RCC 7860 (cell line): ENCODE results near the gene SNX24.
"Not testable (repeated sequence)": the region's sequence is repeated elsewhere in the genome, so short reads cannot be mapped to it uniquely, and the experiment has no call there.

ENCODE experiments used
- DNase-seq: peaks from one replicate; pipeline ENCODE4 v3.0.0-alpha.2; 2015; ENCODE audit warnings: low spot score
- FAIRE-seq: peaks from 2 replicates; lab custom pipeline; 2012; peaks lifted over from hg19 to GRCh38; lab: Jason Lieb, UNC

SNX24 gene, protein sequence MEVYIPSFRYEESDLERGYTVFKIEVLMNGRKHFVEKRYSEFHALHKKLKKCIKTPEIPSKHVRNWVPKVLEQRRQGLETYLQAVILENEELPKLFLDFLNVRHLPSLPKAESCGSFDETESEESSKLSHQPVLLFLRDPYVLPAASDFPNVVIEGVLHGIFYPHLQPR

DNA sequence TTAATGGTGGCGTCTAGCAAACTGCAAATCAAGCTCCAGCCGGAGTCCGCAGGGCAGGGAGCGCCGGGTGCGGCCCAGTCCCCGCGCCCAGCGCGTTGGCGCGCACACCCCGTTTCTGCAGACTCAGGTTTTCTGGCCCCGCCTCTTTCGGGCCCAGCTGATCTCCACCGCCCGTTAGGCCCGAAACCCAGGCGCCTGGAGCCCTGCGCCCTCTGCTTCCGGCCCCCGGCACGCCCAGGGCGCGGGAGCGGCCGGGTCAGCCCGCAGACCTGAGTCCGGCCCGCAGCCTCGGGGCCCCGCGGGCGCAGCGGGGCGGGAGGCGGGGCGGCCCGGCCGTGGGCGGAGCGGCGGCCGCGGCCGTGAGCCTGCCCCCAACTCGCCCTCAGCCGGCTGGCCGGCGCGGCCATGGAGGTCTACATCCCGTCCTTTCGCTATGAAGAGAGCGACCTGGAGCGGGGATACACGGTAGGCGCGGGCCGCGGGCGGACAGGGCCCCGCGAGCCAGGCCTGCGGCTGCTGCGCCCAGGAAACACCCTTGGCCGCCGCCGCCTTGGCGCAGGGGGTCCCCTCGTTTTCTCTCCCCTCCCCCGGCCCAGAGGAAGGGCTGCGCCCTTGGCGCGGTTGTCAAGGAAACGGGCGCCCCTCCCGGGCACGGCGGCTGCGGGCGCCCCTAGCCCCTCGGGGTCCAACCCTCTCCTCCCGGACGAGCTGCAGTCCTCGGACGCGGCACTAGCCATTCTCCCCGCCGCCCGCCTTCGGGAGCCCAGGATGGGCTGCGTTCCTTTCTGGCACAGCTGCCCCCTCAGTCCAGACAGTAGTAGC, at the start of gene SNX24:
SNX24 (plus strand) TSS at position 385 of the 822 bp plus-strand sequence; CDS start at position 406, 21 bp downstream.
- DNase-seq = peak; percentile 65
- FAIRE-seq = no peak

DNA sequence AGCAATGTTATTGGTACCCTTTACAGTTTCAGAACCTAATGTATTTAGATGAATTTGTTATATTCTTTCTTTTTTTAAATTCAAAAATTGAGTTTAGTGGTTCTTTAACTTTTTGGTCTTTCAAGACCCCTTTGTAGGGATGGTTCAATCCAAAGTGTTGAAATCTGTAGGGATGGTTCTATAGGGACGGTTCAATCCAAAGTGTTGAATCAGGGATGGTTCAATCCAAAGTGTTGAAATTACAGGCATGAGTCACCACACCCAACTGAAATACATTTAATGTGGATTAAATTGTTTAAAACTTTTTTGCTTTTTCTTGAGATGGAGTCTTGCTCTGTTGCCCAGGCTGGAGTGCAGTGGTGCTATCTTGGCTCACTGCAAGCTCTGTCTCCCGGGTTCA, 39.9 kb upstream of the SNX24 start:
- FAIRE-seq (no peak), DNase-seq (no peak)

DNA sequence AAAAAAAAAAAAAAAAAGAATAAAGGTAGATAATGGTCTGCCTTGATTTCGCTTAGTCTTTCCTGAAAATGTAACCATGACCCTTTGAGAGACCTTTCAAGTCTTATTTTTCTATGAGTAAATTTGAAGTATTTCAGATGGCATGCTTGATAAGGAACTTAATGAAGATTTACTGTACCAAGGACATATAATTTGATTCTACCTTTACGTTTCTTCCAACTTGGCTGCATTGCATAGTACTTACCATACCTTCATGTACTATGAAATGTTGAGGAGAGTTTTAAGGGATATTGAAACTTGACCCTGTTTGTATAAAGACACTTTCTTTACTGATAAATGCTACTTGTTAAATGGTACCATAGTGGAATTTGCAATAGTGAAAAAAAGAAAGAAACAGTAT, 35.0 kb upstream of the SNX24 start:
- DNase-seq (no peak), FAIRE-seq (no peak)

DNA sequence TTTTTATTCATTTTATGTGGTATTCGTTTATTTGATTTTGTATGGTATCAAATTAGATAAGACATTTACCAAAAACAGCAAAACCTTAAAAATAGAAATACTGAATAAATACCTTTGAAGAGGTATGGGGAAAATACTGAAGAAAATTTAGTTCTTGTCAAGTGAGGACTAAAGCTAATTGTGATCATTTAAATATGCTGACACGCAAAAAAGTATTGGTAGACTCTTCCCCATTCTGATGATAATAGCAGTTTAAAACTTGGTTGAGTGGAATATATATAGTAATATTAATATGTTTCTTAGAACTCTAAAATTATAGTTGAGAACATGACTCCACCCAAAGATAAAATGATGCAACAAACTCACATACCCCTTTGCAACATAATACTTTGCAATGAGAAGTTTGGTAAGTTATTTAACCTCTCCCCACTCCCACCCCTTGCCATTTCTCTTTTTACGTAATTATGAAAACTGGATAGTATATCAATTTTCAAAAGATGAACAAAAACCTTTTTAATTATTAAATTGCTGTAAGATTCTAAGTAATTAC, 30.1 kb upstream of the SNX24 start:
- DNase-seq = no peak
- no peak for FAIRE-seq

DNA sequence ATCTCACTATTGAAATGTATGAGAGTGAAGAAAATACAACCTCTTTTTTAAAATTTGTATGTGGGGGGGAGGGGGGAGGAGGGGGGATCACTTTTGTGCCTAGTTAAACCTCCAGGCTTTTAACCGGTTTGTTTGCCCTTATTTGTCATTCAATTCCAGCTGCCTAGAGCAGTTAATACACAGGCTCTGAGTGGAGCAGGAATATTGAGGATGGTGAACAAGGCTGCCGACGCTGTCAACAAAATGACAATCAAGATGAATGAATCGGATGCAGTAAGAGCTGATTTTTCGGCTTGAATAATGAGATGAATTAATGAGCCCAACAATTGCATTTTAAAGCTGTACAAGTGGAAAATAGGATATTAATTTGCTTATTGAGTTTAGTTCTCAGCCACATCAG, 28.7 kb upstream of the SNX24 start:
- FAIRE-seq = no peak

DNA sequence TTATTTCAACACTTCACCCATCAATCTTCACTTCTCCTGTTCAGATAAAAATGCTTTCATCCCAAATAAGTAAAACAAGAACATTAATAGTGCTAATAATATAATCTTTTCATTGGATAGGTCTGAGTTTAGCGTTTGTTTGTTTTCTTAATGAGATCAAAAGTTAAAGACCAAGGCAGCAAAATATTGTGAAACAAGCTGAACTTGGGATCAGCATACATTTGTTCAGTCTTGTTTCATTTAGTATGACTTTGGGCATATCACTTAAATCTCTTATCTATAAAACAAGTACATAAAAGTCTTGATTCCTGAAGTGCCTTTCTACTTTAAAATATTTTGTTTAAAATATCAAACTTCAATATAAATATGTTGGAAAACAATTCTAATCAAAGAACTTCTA, 13.4 kb upstream of the SNX24 start:
- DNase-seq (no peak), FAIRE-seq (peak; percentile 14)

More for the DNA sequence above, 28.7 kb upstream of the SNX24 start:
- no peak for DNase-seq

DNA sequence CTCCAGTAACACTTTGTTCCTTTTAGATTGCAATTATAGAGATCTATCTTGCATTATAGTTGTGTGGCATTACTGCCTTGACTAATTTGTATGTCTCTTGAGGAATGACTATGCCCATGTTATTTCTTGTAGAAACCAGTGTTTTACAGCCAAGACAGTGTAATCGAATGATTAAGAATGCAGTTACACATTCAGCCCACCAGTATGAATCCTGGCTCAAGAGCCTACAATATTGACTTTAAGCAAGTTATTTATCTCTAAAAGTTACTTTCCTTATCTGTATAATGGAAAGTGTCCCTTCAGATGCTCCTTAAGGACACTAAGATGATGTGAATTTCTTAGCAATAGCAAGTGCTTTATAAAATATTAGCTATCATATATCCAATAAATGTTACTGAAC, 9.7 kb upstream of the SNX24 start:
- DNase-seq = no peak
- no peak for FAIRE-seq

DNA sequence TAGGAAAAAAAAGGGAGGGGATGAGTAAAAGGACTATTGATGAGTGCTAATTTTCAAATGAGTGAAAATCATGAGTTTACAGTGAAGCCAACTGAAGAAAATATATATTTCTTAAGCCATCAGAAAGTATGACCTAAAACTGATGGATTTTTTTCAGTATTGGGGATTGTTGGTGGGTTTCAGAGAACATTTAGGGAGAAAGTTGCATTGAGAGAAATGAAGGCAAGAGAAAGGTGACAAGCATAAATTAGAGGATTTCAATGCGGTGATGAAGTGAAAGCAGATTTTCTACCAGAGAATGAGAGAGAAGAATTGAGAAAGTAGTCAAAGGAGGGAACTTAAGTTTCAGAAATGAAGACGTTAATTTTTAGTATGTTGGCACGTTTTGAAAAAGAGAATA, 8.5 kb upstream of the SNX24 start:
- no peak for DNase-seq
- no peak for FAIRE-seq

DNA sequence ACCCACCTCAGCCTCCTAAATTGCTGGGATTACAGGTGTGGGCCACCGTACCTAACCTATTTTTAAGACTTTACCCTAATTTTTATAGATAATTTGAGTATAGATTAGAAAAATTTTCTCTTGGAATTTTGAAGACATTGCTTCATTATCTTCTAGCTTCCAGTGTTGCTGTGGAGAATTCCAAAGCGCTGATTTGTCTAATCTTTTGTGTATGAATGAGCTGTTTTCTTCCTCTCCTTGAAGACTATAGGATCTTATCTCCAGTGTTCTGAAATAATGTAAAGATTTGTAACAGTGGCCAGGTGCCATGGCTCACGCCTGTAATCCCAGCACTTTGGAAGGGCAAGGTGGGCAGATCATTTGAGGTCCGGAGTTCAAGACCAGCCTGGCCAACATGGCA, 5.7 kb upstream of the SNX24 start:
- no peak for FAIRE-seq

DNA sequence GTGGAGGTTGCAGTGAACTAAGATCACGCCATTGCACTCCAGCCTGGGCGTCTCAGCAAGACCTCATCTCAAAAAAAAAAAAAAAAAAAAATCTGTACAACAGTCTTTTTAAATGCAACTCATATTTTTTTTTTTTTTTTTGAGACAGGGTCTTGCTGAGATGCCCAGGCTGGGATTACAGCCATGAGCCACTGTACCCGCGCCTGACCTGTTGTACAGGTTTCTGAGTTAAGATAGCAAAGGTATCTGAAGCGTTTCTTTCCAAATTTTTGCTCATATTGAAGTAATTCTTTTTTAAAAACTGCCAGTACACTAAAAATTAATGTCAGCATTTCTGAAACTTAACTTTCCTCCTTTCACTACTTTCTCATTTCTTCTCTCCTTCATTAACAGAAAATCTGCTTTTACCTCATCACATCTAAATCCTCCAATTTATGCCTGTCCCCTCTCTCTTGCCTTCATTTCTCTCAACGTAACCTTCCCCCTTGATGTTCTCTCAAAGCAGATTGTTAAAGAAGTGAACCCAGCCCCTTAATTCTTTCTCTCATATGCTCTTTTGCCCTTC, 3.3 kb upstream of the SNX24 start:
- FAIRE-seq = no peak
- DNase-seq = no peak

More for the DNA sequence above, 5.7 kb upstream of the SNX24 start:
- no peak for DNase-seq

DNA sequence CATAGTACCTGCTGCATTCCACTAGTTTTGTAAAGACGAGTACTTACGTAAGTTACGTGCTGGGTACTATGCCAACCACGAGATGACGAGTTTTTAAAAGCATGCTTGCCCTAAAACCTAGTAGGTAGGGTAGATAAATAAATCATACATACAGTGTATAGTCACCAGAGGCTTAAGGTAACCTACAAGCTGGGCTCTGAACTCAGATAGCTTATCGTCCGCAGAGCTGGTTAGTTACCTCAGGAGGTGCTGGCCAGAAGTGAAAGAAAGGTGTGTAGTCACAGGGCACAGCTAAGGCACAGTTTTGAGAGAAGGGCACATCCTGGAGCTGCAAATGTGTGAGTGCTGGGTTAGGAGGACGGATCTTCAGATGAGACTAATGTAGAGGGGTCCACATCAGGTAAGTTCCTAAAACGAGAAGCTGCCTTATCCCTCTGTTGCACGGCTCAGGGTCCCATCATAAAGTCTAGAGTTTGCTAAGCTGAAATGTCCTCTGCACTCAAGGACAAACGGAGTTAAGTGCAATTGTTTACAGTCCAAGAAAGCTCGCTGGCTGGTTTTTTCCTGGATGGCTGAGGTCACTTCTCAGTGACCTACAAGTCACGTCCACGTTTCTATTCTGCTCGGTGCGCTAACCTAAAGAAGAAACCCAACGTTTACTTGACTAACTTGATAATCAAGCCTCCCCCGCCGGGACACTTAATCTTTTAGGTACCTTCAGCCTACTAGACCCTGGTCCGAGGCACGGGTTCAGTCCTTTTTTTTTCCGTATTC, 1.1 kb upstream of the SNX24 start:
- DNase-seq = no peak

DNA sequence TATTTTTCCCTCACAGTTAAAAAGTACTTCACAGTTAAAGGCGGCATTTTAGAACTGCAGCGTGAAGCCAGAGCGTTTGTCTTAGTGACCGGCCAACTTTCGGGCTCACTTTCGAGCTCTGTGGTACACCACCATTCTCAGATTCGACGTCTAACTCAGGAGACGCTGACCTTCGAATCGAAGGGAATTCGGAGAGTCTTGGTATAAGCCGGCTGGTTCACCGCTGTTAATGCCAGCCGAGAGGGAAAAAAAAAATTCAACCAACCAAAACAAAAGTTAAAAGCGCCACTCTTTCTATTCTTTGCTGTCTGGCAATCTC, 544 bp upstream of the SNX24 start:
- DNase-seq (no peak), FAIRE-seq (no peak)

More for the DNA sequence above, 1.1 kb upstream of the SNX24 start:
- FAIRE-seq = no peak

DNA sequence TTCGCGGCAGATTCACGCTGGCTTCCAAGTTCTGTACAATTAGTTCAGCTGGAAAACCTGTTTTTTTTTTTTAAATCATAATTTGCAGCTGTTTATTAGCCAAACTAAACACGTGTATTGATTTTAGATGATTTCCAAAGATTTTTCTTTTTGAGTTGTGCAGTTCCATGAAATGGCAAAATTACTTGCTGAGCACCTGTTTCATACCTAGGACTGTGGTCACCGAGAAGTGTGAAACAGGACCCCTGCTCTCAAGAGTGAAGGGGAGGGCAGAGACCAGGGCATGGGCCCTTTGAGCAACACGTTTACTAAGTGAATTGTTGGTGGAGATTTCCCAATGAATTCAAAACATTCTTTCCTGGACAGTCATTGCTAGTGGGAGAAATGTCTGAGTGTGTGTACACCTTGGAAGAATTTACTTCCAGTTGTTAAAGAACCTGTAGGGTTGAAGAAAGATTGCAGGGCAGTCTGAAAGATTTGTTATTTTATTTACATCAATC, 688 bp downstream of the SNX24 start:
- DNase-seq = peak; percentile 70
- no peak for FAIRE-seq

DNA sequence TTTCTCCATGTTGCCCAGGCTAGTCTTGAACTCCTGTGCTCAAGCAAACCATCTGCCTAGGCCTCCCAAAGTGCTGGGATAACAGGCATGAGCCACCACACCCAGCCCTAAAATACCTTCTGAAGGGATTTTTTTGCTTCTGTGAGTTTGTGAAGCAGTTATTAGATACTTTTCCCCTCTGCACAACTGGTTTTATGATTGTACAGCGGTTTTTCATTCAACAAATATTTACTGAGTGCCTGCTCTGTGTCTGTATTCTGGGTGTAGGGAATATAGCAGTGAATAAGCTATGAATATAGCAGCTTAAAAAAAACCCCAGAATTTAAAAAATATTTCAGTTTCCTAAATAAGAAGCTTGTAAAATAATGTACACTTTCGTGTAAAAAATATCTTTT, 2.3 kb downstream of the SNX24 start:
- DNase-seq = no peak
- no peak for FAIRE-seq

DNA sequence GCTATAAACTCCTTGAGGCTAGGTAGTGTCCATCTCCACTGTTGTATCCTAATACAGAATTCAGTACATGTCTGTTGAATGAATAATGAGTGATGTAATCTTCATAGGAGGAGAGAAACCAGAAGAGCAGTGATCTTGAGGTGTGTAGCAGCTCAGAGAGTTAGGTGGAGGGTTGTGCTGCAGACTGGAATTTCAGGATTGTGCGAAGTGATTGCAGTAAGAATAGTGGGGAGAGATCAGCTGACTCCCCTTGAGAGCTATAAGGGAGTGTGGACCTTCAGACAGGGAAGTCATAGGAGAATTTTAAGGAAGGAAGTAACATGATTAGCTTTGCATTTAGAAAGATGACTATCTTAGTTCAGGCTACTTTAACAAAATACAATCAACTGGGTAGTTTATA, 4.4 kb downstream of the SNX24 start:
- DNase-seq (peak; percentile 17), FAIRE-seq (no peak)

DNA sequence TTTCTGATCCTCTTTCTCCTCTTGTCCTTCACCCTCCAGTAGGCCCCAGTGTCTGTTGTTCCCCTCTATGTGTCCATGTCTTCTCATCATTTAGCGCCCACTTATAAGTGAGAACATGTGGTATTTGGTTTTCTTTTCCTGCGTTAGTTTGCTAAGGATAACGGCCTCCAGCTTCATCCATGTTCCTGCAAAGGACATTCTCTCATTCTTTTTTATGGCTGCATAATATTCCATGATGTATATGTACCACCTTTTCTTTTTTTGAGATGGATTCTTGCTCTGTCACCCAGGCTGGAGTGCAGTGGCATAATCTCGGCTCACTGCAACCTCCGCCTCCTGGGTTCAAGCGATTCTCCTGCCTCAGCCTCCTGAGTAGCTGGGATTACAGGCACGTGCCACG, 12.1 kb downstream of the SNX24 start:
- not testable (repeated sequence) for DNase-seq, FAIRE-seq

DNA sequence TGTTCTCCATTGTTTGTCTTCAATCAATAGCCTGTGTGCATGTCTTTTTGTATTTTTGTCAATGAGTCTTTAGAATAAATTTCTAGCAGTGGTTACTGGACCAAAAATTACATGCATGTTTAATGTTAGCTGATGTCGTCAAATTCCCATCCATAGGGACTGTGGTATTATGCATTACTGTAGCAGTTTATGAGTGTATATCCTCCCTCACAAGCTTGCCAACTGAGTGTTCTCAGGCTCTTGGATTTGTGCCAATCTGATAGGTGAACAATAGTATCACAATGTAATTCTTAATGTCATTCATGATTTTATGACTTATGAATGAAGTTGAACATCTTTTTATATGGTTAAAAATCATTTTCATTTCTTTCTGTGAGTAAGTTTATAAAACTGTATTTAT, 13.0 kb downstream of the SNX24 start:
- FAIRE-seq (no peak), DNase-seq (no peak)

DNA sequence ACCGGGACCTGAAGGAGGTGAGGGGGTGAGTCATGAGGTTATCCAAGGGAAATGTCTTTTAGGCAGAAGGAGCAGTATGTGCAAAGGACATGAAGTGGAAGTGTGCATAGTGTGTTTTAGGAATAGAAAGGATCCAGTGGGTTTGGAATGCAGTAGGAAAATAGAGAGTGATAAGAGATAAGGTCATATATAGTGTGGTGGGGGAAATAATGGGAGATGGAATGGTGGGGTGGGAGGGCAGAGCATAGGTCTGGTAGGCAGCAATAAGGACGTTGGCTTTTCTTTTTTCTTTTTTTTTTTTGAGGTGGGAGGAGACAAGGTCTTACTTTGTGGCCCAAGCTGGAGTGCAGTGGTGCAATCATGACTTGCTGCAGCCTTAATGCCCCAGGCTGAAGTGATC, 17.8 kb downstream of the SNX24 start:
- DNase-seq (no peak), FAIRE-seq (no peak)

DNA sequence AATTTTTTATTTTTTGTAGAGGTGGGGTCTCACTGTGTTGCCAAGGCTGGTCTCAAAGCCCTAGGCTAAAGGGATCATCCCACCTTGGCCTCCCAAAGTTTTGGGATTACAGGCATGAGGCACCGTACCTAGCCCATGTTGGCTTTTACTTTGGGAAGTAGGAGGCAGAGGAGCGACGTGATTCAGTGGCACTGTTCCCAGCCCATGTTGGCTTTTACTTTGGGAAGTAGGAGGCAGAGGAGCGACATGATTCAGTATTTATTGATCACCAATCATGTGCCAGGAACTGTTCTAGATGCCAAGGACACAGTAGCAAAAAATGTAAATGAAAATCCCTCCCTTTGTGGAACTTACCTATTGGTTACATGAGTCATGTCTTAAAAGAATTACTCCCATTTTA, 18.3 kb downstream of the SNX24 start:
- FAIRE-seq = no peak

DNA sequence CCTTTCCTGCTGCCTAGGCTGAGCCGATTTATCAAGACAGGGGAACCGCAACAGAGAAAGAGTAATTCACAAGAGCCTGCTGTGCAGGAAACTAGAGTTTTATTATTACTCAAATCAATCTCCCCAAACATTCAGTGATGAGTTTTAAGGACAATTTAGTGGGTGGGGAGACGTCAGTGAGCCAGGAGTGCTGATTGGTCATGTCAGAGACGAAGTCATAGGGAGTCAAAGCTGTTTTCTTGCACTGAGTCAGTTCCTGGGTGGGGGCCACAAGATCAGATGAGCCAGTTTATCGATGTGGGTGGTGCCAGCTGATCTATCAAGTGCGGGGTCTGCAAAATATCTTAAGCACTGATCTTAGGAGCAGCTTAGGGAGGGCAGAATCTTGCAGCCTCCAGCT, 19.0 kb downstream of the SNX24 start:
- FAIRE-seq (no peak), DNase-seq (no peak)

More for the DNA sequence above, 18.3 kb downstream of the SNX24 start:
- no peak for DNase-seq

DNA sequence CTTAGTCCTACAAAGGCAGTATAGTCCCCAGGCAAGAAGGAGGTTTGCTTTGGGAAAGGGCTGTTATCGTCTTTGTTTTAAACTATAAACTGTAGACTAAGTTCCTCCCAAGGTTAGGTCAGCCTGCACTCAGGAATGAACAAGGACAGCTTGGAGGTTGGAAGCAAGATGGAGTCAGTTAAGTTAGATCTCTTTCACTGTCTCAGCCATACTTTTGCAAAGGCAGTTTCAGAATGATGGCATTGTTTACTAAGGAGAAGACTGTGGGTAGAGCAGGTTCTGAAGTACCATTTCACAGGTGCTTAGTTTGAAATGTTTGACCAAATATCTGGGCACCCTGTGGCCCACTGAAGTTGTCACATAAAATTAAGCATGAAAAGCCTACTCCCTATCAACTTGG, 19.4 kb downstream of the SNX24 start:
- DNase-seq = no peak
- FAIRE-seq = no peak
